H1 (cell line): Measurements from ENCODE around the gene NAB1. TPM values are rescaled to one million over a fixed set of nuclear protein-coding genes. Genes with fewer than 3 reads are reported as not detected.

Experiments used
- CHD1 ChIP-seq: IDR thresholded peaks from 2 replicates; pipeline ENCODE4 v1.6.1; 2012; ENCODE audit warnings: low read depth, low read length, improper control_type of control experiment
- SAP30 ChIP-seq: fragments of 300-600 bp; sonication (generic); IDR thresholded peaks from 2 replicates; pipeline ENCODE4 v1.7.1; 2012; ENCODE audit warnings: low read length, moderate library complexity, mild to moderate bottlenecking, inconsistent platforms; ENCODE audit not compliant: insufficient read depth, insufficient replicate concordance
- polyA plus RNA-seq, 7 experiments: library from polyadenylated mRNA; depleted of rRNA in 3 of 7; stranded (reverse) in 5 of 7; unstranded in 2 of 7; fragments of >200 nt in 5 of 7; fragments of 200-250 nt in 2 of 7; gene quantifications; 1 replicate in 5 of 7; 2 replicates in 1 of 7; 4 replicates in 1 of 7; pipeline versions ENCODE4 v1.2.1 to v1.2.3, GENCODE V29; 2011 to 2013; ENCODE audit warnings: missing spikeins in 2 of 7, mixed read lengths in 2 of 7
- total RNA-seq: library from RNA; stranded (reverse); fragmentation: NEBNext Ultra II Directional; extraction: Animal tissue kit (Norgen Biotek cat#: 25700); gene quantifications from 2 replicates; pipeline ENCODE4 v1.2.1, GENCODE V29; 2021

NAB1 gene
- total and polyA plus RNA-seq, 2 of the 8 experiments (the other 6 are each of a cell fraction or from before 2014, with no cell fraction given) = 8.5 to 28.6 TPM

DNA sequence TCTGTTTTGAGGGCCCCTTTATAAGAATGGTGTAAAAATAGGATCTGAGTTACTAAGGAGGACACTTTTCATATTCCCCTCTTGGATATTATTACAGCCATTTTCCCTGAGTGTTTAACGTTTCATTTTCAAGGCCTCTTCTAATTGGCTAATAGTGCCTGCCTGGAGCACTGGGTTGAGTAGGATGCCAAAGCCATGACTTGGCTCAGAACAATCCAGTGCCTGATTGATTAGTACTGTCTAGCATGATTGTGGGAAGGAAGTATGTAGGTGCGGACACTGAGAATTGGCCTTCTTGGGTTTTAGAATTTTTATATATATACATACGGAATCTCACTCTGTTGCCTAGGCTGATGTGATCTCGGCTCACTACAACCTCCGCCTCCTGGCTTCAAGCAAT, 66.1 kb downstream of the NAB1 start (continued):
- TF ChIP-seq SAP30 = no peak
- TF ChIP-seq CHD1 = no peak
